Fibroblast of skin of left quadriceps (primary cell): ENCODE data around the gene BCLAF3.

ENCODE experiments used
- DNase-seq, 2 experiments: peaks; one replicate each; pipeline ENCODE4 v3.0.0-alpha.2; 2013; ENCODE audit warnings: low read depth in 2 of 2

The BCLAF3 gene

DNA sequence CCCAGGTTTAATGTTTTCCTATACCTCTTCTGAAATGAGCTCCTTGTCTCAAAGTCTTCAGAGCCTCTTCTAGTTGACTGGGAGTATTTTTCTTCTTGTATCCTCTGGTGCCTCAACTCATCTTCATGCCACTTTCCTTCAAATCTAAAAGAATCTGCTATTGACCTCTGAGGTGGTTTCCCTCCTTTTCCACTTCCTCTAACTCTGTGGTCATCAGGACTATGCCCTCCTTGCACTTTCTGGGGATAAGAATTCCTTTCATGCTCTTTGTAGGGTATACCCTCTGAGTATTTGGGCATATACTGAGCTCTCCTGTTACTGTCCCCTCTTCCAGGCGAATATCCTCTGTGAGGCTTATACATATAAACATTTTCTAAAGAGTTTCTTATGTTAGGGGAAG lies 24.8 kb downstream of the BCLAF3 start:
- no peak for DNase-seq

DNA sequence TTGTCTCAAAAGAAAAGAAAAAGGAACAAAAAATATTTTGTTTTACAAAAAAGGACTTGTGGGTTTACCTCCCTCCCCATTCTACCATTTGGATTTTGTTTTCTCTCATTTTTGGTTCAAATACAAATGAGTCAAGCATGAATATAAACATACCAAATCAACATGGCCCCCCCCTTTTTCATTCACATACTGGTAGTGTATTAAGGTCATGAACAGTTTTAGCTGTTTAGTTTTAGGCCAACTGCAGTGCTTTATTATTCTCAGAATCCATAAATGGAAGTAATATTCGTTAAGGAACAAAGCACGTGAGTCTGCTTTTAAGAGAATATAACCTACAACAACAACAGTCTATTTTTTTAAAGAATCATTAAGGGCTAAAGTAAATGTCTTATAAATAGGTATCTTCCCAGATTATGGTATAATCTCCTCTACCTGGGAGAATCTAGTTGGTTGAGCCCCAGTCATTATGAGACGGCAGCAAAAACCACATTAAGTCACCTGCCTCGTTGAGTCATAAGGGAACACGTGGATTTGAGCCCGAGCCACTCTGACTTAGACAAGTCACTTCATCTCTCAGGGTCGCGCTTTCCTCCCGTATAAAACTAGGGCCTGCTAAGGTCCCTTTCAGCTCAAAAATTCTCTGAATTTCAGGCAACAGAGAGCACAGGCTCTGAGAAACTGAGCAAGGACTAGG lies 26.7 kb downstream of the BCLAF3 start:
- no peak for DNase-seq

DNA sequence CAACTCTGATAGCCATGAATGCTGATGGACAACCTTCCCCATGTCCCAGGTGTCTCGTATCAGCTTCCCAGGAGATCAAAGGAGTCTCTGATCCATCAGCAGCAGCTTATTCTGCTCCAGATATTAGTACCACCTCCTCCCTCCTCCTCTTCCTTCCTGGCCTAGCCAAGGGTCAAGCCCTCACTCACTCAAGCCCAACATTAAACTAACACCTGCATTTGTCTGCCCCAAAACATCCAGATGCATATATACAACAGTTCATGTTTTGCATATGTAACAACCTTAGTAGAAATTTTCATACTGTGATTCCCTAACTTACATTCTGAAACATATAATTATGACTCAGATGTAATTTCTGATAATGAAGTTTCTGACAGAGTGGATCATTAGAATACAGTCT lies 29.9 kb downstream of the BCLAF3 start:
- DNase-seq, result no peak

DNA sequence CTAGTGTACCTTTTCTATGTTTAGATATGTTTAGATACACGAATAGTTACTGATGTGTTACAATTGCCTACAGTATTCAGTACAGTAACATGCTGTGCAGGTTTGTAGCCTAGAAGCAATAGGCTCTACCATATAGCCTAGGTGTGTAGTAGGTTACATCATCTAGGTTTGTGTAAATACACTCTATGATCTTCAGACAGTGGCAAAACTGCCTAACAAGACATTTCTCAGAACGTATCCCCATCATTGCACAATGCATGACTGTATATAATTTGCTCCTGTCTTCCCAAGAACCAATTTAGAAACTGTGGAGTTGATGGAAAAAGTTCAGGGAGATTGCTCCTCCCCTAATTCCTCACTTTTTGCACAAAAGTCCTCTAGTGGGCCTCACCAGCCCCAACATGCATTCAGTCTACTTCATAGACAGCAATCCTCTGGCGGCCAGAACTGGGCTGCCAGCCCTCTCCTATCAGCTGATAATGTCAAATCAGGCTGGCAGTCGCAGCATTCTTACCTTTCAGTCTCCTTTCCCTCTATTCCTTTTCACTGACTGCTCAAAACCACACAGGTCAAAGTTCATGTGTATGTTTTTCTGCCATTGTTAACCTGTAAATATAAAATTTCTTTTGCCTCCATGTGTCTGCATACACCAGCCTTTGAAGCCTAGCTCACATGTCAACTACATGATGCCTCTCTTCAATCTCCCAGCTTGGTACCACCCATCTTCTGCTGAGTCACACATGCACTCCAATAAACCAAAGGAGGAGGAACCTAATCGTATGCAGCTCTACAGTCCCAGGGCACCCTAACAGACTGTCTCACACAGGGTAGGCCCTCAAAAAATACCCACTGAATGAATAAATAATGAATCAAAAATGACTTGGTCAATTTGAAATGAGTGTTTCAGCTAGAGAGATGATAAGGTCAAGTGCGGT lies 32.0 kb downstream of the BCLAF3 start:
- no peak for DNase-seq

DNA sequence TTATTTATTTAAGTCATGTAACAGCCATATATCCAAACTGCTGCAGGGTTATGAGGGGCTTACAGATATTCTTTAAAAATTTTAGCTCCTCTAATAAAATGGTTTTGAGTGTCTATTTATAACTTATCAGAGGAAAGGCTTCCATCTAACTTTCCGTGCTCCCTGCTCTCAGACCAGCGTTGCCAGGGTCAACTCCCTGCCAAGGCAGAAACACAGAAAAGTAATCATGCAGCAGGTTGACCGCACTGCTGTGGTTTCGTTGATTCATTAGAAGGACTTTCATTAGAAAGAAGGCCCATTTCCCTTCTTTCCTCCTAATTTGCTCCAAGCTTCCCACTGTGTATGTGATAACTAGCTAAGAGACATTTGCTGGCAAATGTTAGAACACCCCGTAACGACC lies 33.9 kb downstream of the BCLAF3 start:
- DNase-seq, result no peak

DNA sequence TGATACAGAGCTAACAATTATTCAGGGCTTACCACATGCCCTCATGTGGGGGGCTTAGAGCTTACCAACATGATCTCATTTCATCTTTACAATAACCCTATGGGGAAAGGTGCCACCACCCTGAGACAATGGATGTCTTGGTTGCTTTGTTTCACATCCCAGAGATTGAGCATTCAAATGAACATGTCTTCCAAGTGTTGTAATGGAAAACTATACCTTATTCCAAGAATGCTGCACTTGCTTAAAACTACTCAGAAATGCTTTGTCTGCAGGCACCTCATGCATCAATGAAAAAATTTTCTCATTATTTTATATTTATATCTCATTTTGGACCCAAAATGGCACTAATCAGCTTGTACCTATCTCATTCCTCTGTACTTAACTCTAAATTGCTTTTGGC lies 34.6 kb downstream of the BCLAF3 start:
- DNase-seq, result no peak

DNA sequence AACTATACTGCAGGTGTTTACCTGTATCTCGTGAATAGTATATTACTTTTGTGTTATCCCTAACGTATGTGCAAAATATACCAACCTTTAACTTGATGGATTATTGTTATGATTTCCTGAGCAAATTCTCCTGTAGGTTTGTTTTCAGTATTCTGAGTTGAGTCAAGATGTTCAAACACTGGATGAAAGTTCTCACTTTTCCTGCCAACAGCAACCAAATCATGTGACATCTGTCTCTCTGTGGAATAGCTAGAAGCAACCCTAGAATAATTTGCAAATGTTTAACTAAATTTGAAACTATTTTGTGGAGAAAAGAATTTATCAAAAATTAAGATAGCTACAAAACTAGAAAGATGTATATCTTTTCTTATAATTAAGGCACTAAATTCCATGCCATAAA lies 35.6 kb downstream of the BCLAF3 start:
- no peak for DNase-seq

DNA sequence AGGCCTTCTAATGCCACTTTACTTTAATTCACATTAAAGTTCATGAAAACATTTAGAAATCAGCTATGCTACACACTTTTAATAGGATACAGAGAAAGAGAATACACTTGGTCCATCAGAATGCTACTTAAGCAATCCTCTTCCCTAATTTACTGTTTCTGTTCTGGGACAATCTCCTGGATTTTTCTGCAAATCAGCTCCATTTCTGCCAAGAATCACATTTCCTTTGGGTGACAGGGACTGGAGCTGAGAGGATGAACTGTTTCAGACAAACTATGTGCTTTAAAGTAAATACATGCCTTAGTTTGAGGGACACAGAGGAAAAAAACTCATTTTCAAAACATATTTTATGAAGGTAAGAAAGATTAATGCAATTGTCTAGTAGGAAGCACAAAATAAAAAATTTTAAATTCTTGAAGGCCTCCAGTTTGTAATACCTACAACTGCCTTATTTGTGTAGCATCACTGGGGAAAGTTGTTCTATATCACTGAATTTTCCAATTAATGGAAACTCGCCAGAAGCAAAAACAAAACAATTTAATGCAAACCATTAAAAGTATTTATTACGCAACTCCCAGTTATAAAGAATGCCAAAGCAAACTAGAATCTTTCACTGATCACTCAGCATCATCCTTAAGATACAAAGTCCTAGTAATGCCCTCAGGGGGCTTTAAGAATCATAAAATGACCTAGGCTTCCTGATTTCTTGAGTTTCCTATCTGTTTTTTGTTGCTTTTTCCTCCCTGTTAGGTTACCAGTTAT lies 36.3 kb downstream of the BCLAF3 start:
- DNase-seq, result peak; percentile 6 to 10

DNA sequence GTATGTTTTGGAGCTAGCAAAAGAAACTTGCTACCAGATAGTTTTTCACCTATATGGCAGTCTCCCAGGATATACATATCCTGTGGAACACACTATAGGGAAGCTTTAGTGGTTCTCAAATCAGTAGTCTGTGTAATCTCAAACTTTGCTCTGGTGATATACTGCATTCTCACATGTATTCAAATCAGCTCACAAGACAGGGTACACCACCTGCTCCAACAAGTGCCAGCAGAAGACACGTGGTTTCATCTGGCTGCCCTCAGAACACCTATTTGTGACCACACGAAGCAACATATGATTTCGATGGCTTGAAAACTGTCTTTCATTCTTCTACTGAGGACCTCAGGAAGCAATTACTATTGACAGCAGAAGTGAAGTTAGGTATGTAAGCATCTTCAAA lies 37.7 kb downstream of the BCLAF3 start:
- no peak for DNase-seq

DNA sequence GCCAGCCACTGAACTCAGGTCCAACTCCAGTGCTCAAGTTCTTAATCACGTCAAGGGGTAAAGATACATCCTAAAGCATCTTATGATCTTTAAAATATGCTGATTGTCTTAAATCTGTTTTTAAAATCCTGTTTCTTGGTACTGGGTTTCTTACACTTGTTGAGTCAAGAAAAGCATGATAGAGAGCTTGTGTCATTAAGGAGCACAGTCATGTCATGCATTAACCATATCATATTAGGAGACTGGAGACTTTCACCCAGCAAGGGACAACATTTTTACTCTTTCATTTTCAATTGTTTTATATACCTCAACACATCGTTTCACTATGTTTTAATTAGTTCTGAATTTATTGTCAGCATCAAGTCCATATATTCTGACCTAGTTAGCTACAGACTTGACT lies 41.5 kb downstream of the BCLAF3 start:
- DNase-seq, result no peak

DNA sequence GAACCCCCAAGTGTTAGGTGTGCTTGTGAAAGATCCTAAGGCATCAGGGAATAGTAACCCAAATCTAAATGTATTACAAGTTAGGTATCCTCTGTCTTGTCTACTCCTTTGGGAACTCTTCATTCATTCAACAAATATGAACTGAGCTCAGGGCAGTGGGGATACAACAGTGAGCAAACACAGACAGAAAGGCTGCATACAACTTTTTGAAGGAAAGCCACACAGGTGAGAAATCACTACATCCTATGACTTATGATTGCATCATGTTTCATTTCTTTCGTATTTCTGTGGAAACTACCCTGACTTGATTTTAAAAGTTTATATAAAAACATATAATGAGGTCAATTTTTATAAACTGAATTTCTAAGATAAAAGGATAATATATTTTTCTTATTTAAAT lies 43.2 kb downstream of the BCLAF3 start:
- no peak for DNase-seq
